DMS 273 treated with DMSO at 0.1 percent for 48 hours (cell line): Measurements from ENCODE around the gene PIPOX.

Experiments used
- DNase-seq: peaks from one replicate; lab custom pipeline; 2025; lab: John Stamatoyannopoulos, UW

Gene PIPOX

DNA sequence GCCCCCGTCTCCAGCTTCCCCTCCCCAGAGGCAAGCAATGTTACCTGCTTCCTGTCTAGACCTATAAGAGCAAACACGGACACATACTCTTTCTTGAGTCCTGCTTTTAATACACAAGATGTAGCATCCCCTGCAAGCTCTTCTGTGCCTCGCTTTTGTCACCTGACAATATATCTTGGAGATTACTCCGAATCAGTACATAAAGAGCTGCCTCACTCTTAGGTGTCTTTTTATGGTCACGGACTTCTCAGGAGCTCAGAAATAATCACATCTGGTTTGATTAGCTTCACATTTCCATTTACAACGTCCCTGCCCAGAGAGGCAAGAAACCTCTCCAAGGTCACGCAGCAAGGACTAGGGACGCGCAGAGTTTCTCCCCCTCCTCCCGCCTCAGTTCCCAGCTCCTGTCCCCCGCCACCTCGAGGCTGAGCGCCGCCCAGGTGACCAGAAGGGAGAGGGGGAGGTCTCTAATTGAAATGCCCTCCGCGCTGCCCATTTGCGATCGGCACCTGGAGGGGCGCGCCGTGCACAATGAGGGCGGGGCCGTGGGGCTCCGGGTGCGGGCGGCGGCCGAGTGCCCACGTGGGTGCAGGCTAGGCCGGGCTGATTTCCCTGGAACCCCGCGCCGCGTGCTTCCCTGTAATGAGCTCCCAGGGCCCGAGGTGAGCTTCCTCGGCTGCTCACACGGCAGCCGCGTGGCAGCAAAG lies 23.3 kb upstream of the PIPOX start:
- no peak for DNase-seq

- no peak for DNase-seq
These were observed 22.4 kb upstream of the PIPOX start for GRCh38 chr17:29020576-29020975.

GRCh38 chr17:29021226-29021625 lies 21.7 kb upstream of the PIPOX start:
- DNase-seq: no peak

DNA sequence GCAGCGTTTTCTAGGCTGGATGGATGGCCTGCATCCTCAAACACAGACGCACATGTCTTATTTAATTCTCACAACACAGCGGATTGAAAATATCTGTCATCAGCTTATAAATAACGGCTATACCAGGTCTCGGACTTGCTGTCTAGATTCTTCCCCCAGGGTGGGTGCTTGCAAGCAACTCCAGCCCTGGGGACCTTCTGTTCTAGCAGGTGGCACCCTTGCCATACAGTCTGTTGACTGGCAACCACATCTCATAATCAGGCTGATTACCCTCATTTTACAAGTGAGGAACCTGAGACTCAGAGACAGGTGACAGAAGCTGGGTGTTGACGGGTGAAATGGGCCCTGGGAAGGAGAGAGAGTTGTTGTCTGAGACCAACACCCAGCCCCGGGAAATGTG lies 20.9 kb upstream of the PIPOX start:
- DNase-seq: no peak

- DNase-seq: no peak
These were observed 18.5 kb upstream of the PIPOX start for GRCh38 chr17:29024316-29024952.

- no peak for DNase-seq
These were observed 11.5 kb upstream of the PIPOX start for GRCh38 chr17:29031488-29031887.

DNA sequence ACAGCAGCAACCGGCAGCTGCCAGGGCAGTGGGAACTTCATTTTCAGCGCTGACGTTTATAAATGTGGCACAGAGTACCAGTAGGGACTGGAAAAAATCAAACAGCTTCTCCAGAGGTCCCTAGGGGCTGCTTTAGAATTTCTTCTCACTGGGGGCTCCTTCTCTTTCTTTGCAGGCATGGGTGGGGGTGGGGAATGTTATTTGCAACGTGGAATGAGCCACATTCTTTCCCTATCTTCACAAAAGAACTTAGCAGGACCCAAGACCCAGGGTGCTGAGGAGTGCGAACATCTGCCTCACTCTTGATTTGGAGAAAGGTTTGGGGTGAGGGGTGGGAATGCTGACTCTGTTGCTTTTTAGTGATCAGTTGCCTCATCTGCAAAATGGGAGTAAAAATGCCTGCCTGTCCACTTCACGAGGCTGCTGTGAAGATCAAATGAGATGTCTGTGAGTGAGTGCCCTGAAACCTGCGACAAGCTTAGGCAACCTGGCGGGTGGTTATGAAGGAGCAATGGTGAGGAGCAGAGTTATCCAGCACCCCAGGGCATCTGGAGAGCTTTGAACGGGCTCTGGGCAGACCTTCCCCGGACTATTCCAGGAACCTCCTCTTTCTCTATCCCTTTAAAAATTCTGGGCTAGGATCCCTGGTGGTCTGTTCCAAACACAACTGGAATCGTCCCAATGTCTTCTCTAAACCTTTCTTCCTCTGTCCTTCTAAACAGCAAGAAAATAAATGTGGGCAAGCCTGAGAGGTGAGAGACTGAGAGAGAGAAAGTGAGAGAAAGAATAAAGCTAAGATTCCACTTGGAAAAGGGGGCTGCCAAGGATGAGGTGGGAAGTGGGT lies 10.7 kb upstream of the PIPOX start:
- no peak for DNase-seq

DNA sequence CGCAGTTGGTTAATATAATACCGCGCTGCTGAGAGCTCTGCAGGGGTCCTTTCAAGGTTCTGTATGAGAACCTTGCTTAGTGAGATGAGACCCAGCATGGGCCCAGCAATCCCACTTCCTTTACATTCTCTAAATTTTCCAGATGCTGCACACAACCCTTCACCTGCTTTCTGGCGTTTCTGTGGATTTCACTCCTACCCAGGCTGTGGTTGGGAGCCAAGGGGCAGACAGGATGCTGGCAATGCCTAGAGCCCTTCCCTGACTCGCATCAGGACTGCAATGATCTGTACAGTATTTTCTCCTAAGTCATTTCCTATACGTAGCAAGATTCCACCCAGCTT lies 10.1 kb upstream of the PIPOX start:
- no peak for DNase-seq

DNA sequence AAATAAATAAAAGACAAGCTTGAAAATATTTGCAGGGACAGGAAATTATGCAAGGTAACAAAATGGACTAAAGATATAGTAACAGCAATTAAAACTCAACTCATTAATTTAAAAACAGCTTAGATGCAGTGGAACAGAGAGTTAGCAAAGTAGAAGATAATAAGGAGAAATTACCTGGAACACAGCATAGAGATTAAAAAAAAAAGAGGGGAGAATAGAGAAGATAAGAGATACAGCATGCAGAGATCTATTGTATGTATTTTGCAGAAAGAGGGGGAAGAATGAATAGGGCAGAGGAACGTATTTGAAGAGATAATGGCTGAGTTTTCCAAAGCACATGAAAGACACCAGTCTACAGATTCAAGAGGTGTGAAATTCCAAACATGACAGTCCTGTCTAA lies 8.4 kb upstream of the PIPOX start:
- DNase-seq: no peak

DNA sequence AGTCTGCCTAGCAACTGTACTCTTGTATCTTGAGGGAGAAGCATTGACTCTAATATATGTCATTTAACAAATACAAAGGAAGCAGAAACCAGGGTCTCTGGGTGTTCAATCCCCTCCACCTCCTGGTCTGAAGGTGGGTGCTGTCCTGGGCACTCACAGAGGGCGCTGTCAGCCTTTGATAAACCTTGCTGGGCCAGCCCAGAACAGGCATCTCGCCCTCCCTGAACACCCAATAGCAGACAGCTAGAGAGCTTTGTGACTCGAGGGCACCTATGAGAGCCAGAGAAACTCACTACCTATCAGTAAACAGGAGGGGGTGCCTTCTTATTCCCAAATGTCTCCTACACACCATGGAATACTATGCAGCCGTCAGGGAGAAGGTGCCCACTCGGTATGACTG lies 6.4 kb upstream of the PIPOX start:
- no peak for DNase-seq

- no peak for DNase-seq
These were observed 5.2 kb upstream of the PIPOX start for GRCh38 chr17:29037739-29038084.

DNA sequence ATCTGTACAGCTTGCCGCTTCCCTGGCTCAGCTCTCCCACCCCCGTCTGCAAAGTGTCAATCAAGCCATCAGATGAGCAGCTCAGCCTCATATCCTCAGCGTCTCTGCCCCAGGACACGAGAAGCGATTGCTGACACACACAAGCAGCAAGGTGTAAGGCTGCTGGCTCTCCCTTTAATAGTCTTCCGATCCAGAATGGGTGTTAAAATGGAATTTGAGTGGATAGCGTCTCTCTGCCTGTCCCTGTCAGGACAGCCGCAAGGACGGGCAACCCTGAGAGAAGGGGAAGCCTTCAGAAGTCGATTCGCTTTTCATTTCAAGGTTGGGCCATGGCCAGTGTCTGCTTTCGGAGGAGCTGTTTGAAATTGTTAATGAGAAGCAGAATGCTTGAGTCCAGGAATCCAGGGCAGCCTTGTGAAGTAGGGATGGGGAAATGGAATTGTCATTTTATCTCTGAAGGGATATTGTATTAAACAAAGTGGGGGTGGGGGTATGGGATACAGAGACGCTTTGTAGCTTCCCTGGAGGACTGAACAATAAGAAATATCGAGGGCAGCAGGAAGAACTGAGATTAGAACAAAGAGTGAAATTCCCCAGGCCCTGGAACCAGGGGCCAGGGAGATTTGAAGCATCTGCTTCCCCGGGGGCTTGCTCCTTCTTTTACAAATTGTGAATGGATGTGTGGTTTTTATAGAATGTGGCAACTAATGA lies 4.7 kb upstream of the PIPOX start:
- no peak for DNase-seq

- no peak for DNase-seq
These were observed 3.0 kb upstream of the PIPOX start for GRCh38 chr17:29039764-29040598.

- no peak for DNase-seq
These were observed 1.9 kb upstream of the PIPOX start for GRCh38 chr17:29041091-29041490.

- DNase-seq: no peak
These were observed 1.4 kb upstream of the PIPOX start for GRCh38 chr17:29041571-29041970.

- no peak for DNase-seq
These were observed 789 bp upstream of the PIPOX start for GRCh38 chr17:29042026-29042678.

DNA sequence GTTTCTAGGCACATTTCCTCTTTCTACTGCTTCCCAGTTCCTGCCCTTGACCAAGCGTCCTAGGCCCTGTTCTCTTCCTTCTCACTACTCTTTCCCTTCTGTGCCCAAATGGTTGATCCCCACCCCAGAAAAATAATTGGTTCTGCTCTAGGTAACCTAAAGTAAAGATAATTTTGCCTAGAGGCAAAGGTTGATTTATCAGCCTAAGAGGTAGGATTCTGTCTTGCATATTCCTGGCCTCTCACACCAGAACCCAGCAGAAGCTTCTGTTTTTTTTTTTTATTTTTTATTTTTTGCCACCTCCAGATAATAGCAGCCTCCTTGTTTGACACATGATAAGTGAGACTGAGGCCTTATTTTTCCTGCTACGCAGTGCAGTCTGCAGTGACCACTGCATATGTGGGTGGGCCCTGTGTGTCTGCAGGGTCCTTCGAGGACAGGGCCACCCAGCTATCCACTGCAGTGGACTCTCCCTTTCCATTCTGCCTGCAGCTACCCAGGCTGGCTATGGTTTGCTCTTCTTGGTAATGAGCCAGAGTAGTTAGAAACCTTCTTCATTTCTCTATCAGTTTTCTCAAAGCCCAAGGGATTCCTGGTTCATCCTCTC lies 701 bp downstream of the PIPOX start:
- no peak for DNase-seq

DNA sequence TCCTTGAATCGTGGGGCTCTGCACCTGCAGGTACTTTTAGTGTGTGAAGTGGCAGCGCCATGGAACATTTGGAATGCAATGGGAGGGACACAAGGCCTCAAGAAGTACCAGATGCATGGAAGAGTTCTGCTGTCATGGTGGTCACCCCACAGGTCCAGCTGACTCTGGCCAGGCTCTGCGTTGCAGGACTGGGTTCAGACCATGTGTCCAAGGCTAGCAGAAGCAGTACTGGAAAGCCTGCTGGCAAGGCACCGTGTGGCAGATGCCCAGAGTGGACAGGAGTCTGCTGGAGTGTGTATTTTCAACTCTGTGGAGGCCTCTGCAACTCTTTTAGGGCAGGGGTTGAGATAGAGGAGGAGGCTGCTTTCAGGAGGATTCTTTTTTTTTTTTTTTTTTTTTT lies 2.1 kb downstream of the PIPOX start:
- DNase-seq: no peak

GRCh38 chr17:29045734-29046472 lies 3.0 kb downstream of the PIPOX start:
- DNase-seq: no peak

DNA sequence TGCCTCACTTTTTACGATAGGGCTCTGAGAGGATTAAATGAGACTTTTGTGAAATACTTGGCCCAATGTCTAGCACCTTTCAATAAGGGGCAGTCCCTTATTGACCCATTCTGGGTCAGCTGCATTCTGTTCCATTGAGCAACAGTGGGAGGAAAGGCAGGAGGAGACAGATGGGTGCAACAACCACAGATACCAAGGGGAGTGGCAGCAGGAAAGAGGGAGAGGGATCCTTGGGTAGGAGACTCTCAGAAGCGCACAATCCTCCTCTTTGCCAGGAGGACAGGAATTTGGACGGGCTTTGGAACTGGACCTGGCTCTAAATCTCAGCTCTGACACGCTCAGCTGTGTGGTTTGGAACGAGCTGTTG lies 3.5 kb downstream of the PIPOX start:
- no peak for DNase-seq
